Sigmoid colon (tissue), 7 donors: ENCODE measurements around the gene FXN. TPM values are rescaled to one million over a fixed set of nuclear protein-coding genes. Genes with fewer than 3 reads are reported as not detected.

ENCODE experiments used
- DNase-seq: peaks from one replicate; pipeline ENCODE4 v3.0.0-alpha.2; 2019
- H3K27ac ChIP-seq, 4 donors: fragments of 200-600 bp; sonication (generic); one replicate each; pipeline ENCODE4 v1.5.1; 2016 to 2019; ENCODE audit warnings: mild to moderate bottlenecking in 1 of 4
- H3K27me3 ChIP-seq, 3 donors: fragments of 200-600 bp; sonication (generic); one replicate each; pipeline ENCODE4 v1.5.1; 2019; ENCODE audit warnings: mild to moderate bottlenecking in 1 of 3
- H3K36me3 ChIP-seq, 4 donors: fragments of 200-600 bp; sonication (generic); one replicate each; pipeline ENCODE4 v1.5.1; 2016 to 2019
- H3K4me1 ChIP-seq, 4 donors: fragments of 200-600 bp; sonication (generic); one replicate each; pipeline ENCODE4 v1.5.1; 2017 to 2019
- H3K4me3 ChIP-seq, 4 donors: fragments of 200-600 bp; sonication (generic); one replicate each; pipeline ENCODE4 v1.5.1; 2017 to 2019; ENCODE audit warnings: mild to moderate bottlenecking in 2 of 4, moderate library complexity in 1 of 4
- H3K9me3 ChIP-seq, 4 donors: fragments of 200-600 bp in 3 of 4; sonication (generic) in 3 of 4; one replicate each; pipeline versions ENCODE4 v1.5.1 to v1.6.1; 2013 to 2019
- EP300 ChIP-seq, 4 donors: sonication (generic); formaldehyde crosslinking; IDR thresholded peaks; one replicate each; pipeline ENCODE4 v1.6.1; 2017; ENCODE audit warnings: antibody characterized with exemption in 4 of 4
- POLR2A ChIP-seq, 2 donors: fragments of 450-650 bp; IDR thresholded peaks; one replicate each; pipeline ENCODE4 v1.6.1; 2016; ENCODE audit warnings: antibody characterized with exemption in 2 of 2, mild to moderate bottlenecking in 2 of 2, moderate library complexity in 2 of 2
- POLR2AphosphoS5 ChIP-seq, 4 donors: sonication (generic); formaldehyde crosslinking; IDR thresholded peaks; one replicate each; pipeline ENCODE4 v1.6.1; 2017; ENCODE audit warnings: antibody characterized with exemption in 4 of 4
- WGBS, 2 donors: extraction: QIAGEN DNeasy Blood & Tissue Kit; methylation state at CpG; one replicate each; pipeline ENCODE4 v1.1.7; 2013; 5-methylcytosine and 5-hydroxymethylcytosine counted together
- intact Hi-C: fragments of 100-400 bp; cut with DNase I; formaldehyde crosslinking; loops from one replicate; pipeline ENCODE4 v1.15.1; 2023
- polyA plus RNA-seq, 3 donors: library from polyadenylated mRNA; stranded (reverse); fragments of 200-250 nt; gene quantifications; one replicate each; pipeline ENCODE4 v1.2.3, GENCODE V29; 2013
- total RNA-seq, 4 donors: library from RNA; depleted of rRNA; stranded (reverse); fragments of >200 nt; gene quantifications; one replicate each; pipeline ENCODE4 v1.1.0, GENCODE V29; 2016
- TF ChIP-seq, protein P1 (sequence below), 4 experiments: fragments of 450-650 bp in 3 of 4; fragments of 200-600 bp in 1 of 4; IDR thresholded peaks; one replicate each; pipeline ENCODE4 v1.5.1; 2016 to 2019; ENCODE audit warnings: antibody characterized with exemption in 4 of 4, mild to moderate bottlenecking in 3 of 4, moderate library complexity in 2 of 4
- donor health status: healthy with polysubstance abuse.
- donor health status: Bipolar disorder and iron deficiency.
- donor health status: healthy.

FXN gene
- total and polyA plus RNA-seq, 7 donors, result 3.4 to 16.1 (median 8.7) TPM

DNA sequence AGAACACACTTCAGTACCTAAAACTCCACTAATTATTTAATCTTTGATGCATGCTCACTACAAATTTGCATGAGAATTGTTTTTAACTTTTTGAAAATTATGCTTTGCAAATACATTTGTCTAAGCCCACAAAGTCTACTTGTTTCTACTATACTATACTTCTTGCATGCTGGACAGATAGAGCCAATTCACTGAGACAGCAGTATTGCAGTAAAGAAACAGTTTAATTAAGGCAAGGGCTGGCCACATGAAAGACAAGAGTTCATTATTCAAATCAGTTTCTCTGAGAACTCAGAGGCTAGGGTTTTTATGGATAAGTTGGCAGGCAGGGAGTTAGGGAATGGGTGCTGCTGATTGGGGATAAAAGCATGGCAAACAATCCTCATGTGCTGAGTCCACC is 6.0 kb upstream of the FXN start:
- TF ChIP-seq EP300 (IDR thresholded peaks at IDR 0.05), result no peak
- TF ChIP-seq POLR2AphosphoS5 (IDR thresholded peaks at IDR 0.05), result no peak
- TF ChIP-seq, protein P1, sequence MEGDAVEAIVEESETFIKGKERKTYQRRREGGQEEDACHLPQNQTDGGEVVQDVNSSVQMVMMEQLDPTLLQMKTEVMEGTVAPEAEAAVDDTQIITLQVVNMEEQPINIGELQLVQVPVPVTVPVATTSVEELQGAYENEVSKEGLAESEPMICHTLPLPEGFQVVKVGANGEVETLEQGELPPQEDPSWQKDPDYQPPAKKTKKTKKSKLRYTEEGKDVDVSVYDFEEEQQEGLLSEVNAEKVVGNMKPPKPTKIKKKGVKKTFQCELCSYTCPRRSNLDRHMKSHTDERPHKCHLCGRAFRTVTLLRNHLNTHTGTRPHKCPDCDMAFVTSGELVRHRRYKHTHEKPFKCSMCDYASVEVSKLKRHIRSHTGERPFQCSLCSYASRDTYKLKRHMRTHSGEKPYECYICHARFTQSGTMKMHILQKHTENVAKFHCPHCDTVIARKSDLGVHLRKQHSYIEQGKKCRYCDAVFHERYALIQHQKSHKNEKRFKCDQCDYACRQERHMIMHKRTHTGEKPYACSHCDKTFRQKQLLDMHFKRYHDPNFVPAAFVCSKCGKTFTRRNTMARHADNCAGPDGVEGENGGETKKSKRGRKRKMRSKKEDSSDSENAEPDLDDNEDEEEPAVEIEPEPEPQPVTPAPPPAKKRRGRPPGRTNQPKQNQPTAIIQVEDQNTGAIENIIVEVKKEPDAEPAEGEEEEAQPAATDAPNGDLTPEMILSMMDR (IDR thresholded peaks at IDR 0.05), result no peak
- no peak for TF ChIP-seq POLR2A (IDR thresholded peaks at IDR 0.05)
- no peak for DNase-seq
- Histone ChIP-seq H3K4me3 (no peak overlapping the region), H3K9me3 (no peaks in the 10 kb centered on the region), H3K4me1 (no peaks in the 10 kb centered on the region), H3K36me3 (no peaks in the 10 kb centered on the region), H3K27me3 (no peaks in the 10 kb centered on the region), H3K27ac (no peak overlapping the region)
- intact Hi-C loops, result no loop called here

DNA sequence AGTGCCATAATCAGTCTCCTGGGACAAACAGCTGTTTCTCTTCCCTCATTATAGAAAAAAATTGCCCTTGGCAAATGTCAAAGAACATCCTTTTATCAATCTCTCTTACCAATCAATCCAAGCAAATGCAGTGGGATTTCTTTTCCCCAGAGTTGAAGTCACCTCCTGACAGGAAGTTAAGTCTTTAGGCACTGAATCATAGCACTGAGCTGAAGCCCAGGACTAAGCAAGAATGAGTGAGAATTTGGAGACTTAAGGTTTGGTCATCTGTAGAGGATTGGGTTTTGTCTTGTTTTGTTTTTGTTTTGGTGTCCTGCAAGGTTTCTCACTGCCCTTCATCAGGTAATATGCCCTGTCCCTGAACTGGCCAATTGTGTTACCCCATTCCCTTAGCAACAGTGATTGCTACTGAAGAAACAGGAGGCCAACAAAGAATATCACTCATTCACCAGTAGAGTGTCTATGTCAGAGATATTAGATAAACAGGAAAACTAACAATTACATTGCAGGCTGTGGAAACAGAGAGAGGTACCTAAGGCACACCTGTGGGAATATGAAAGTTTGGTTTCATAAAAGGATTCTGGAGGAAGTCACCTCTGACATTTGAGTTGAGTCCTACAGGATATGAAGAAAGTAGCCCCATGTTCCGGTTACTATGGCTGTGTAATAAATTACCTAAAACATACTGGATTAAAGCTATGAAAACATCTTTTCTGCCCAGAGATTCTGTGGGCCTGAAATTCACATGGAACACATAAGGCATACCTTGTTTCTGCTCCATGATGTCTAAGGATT is 4.5 kb upstream of the FXN start:
- WGBS, 2 donors, result 86 to 89% methylated on average over 1 of the region's 1 CpG
- Histone ChIP-seq H3K4me3 (no peak overlapping the region), H3K27me3 (no peaks in the 10 kb centered on the region), H3K4me1 (peaks cover 0 to 6% (median 4%) of the 10 kb centered on the region in 4 donors), H3K36me3 (no peaks in the 10 kb centered on the region), H3K9me3 (no peaks in the 10 kb centered on the region), H3K27ac (no peak overlapping the region)
- intact Hi-C loops, result no loop called here
- no peak for DNase-seq
- TF ChIP-seq EP300 (IDR thresholded peaks at IDR 0.05) (no peak), POLR2A (IDR thresholded peaks at IDR 0.05) (no peak), POLR2AphosphoS5 (IDR thresholded peaks at IDR 0.05) (no peak)
- TF ChIP-seq, protein P1 (IDR thresholded peaks at IDR 0.05), result no peak

DNA sequence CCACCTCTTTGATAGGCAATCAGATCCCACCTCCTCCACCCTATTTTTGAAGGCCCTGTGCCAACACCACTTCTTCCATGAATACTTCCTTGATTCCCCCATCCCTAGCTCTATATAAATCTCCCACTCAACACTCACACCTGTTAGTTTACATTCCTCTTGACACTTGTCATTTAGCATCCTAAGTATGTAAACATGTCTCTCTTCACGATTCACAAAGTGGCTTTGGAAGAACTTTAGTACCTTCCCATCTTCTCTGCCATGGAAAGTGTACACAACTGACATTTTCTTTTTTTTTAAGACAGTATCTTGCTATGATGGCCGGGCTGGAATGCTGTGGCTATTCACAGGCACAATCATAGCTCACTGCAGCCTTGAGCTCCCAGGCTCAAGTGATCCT is 1.5 kb upstream of the FXN start:
- no peak for DNase-seq
- intact Hi-C loops, result no loop called here
- Histone ChIP-seq H3K4me3 (no peak overlapping the region), H3K9me3 (no peaks in the 10 kb centered on the region), H3K36me3 (no peaks in the 10 kb centered on the region), H3K27me3 (no peaks in the 10 kb centered on the region), H3K27ac (no peak overlapping the region), H3K4me1 (peaks cover 0 to 15% (median 12%) of the 10 kb centered on the region in 4 donors)
- TF ChIP-seq, protein P1 (IDR thresholded peaks at IDR 0.05), result no peak
- TF ChIP-seq POLR2AphosphoS5 (IDR thresholded peaks at IDR 0.05), result no peak
- no peak for TF ChIP-seq EP300 (IDR thresholded peaks at IDR 0.05)
- TF ChIP-seq POLR2A (IDR thresholded peaks at IDR 0.05), result no peak
- WGBS, 2 donors, result 30 to 66% methylated on average over 2 of the region's 2 CpGs

DNA sequence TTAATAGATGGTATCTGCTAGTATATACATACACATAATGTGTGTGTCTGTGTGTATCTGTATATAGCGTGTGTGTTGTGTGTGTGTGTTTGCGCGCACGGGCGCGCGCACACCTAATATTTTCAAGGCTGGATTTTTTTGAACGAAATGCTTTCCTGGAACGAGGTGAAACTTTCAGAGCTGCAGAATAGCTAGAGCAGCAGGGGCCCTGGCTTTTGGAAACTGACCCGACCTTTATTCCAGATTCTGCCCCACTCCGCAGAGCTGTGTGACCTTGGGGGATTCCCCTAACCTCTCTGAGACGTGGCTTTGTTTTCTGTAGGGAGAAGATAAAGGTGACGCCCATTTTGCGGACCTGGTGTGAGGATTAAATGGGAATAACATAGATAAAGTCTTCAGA is 757 bp downstream of the FXN start:
- H3K4me3 ChIP-seq, result peak overlapping the region; percentile 43 to 68 (median 64)
- DNase-seq, result no peak
- peaks cover 0 to 15% (median 12%) of the 10 kb centered on the region in 4 donors for H3K4me1 ChIP-seq
- intact Hi-C loops, result no loop called here
- peak overlapping the region; percentile 83 to 86 (median 85) for H3K27ac ChIP-seq
- H3K36me3 ChIP-seq, result no peaks in the 10 kb centered on the region
- H3K9me3 ChIP-seq, result no peaks in the 10 kb centered on the region
- 2 to 10% methylated on average over 14 of the region's 14 CpGs for WGBS, 2 donors
- no peak for TF ChIP-seq POLR2AphosphoS5 (IDR thresholded peaks at IDR 0.05)
- no peak for TF ChIP-seq EP300 (IDR thresholded peaks at IDR 0.05)
- TF ChIP-seq, protein P1 (IDR thresholded peaks at IDR 0.05), result no peak
- TF ChIP-seq POLR2A (IDR thresholded peaks at IDR 0.05), result no peak
- H3K27me3 ChIP-seq, result no peaks in the 10 kb centered on the region
